HG03135 (cell line): ENCODE results near the gene WNK2.

ENCODE experiments used
- ATAC-seq: cut with Tn5 transposase; IDR thresholded peaks from one replicate; pipeline ENCODE4 v1.9.1; 2021; ENCODE audit warnings: mild to moderate bottlenecking, moderate library complexity; ENCODE audit not compliant: unreplicated experiment

The WNK2 gene

DNA sequence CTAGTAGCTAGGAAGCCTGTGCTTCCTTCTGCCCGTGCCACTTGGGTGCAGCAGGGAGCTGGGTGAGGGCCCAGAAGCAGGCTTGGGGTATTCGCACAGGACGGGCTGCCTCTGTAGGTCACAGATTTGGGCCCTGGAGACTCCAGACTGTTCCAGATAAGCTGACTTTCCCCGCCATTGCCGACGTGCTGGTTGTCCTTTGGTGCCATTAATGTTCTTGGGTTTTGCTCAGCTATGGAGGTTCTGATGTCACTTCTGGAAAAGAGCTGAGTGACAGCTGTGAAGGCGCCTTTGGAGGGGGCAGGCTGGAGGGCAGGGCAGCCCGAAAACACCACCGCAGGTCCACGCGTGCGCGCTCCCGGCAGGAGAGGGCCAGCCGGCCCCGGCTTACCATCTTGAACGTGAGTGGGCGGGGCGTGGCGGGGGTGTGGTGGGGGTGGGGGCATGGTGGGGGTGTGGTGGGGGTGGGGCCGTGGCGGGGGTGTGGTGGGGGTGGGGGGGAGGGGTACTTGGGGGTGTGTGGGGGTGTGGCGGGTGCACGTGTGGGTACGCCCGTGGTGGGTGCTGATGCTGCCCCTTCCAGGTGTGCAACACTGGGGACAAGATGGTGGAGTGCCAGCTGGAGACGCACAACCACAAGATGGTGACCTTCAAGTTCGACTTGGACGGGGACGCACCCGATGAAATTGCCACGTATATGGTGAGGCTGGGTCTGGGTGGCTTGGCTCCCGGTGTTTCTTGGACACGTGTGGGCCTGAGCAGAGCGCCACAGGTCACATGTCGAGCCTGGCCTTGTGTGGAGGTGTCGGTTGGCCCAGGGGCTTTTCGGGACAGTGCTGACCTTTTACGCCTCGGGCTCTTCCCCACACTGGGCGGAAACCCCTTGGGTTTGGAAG, 79.6 kb downstream of the WNK2 start:
- no peak for ATAC-seq

DNA sequence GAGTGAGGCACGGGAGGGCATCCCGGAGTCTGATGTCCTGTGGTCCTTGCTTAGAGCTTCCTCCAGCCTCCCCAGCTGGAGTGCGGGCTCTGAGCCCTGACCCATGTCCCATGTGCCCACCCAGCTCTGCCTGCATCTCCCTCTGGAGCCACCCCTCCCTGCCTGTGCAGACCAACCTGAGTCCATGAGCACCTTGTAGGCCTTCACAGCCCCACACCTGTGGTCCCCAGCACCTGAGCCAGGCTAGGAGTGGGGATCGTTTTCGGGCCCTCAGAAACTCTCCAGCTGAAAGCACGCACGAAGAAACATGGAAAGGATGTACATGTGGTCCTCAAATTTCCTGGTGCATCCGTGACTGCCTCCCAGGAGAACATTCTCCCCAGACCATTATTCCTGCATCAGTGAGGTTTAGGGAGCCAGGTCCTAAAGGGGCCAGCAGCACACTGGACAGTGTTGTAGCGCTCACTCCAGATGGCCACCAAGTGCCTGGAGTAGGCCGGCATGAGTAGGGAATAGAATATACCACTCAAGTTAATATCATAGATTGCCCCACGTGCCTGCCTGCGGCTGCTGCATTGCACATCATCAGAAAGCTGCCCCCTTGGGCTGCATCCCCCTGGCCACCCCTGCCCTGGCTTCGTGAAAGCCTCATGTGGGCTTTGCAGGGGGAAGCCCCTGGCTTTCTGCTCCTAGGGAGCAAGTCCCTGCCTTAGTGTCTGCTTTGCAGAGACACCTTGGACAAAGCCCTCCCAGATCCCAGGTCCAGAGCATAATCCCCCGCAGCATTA, 80.6 kb downstream of the WNK2 start:
- ATAC-seq, result no peak

DNA sequence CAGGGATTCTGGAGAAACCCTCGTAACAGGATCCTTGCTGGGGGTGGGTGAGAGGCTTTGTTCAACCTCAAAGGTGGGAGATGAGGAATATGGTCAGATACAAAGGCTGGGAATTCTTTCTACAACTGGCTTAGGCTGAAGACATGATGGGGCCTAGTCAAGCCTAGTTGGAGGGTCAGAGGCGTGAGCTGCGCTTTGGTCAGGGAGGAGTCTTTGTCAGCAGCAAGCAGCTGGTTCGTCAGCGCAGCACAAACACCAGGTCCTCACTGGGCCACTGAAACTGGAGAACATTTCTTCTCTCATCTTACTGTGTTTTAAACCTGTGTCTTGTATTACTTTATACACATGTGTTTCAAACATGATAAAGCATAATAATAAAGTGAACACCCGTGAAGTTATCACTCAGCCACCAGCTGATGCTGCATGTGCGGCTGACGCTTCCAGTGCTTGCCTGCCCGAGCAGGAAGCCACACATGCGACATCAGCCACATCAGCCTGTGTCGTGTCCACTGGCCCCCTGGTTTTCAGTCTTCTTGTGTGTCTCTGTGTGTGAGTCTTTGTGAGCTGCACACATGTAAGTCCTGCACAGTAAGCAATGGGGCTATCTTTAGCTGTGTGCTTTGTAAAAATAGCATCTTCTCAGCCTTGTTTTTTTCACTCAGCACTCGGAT, 81.5 kb downstream of the WNK2 start:
- ATAC-seq, result no peak

DNA sequence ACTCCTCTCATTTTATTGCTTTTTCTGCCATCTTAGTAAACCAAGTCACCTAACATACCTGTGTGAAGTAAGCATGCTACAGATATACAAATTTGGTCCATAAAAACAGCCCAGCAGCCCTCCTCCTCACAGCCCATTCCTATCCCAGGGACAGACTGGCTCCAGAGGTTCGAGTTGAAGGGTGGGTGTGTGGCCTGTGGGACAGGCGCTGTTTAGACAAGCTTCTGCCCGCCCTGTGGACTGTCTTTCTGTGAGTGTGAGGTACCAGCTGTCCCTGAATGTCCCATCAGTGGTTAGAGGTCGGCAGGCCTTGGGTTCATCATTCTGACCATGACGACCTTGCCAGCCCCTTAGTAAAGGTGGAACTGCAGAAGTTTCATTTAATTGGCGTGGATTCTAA, 82.0 kb downstream of the WNK2 start:
- no peak for ATAC-seq

DNA sequence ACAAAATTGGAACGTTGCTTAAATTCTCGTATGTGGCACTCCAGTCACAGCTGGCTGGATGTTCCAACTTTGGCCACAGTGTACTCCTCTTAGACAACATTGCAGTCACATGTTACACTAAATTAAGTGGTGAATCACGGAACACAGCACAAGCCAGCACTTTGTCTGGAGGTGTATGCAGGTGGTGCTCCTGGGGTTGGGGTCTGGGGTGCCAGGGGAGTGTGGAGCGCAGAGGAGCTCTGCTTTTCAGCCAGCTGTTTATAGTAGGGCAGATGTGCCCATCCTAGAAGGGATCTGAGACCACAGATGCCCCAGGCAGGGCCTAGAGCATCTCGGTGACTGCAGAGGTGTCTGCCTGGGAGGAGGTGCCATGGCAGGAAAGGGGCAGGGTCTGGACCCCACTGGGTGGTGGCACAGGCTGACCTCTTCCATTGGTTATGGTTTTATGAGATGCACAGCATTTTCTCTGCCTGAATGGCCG, 82.6 kb downstream of the WNK2 start:
- ATAC-seq, result no peak

DNA sequence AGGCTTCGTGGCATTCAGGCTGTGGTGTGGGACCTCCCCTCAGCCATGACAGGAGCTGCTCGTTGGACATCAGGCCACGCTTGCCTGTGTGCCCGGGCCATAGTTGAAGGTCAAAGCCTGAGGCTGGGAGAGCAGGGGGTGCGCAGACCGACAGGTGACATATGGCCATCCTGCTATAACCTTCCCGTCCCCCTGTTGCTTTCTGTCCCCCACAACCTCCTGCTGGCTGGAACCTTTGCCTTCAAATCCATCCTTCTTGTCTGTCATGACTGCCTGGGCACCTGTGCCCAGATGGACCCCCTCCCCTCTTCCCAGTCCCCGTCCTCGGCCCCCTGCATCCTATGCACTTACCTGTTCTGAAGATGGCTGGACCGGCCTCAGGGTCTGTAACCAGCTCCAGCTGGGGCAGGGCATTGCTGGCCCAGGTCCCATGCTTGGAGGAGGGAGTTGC, 83.2 kb downstream of the WNK2 start:
- ATAC-seq, result no peak

DNA sequence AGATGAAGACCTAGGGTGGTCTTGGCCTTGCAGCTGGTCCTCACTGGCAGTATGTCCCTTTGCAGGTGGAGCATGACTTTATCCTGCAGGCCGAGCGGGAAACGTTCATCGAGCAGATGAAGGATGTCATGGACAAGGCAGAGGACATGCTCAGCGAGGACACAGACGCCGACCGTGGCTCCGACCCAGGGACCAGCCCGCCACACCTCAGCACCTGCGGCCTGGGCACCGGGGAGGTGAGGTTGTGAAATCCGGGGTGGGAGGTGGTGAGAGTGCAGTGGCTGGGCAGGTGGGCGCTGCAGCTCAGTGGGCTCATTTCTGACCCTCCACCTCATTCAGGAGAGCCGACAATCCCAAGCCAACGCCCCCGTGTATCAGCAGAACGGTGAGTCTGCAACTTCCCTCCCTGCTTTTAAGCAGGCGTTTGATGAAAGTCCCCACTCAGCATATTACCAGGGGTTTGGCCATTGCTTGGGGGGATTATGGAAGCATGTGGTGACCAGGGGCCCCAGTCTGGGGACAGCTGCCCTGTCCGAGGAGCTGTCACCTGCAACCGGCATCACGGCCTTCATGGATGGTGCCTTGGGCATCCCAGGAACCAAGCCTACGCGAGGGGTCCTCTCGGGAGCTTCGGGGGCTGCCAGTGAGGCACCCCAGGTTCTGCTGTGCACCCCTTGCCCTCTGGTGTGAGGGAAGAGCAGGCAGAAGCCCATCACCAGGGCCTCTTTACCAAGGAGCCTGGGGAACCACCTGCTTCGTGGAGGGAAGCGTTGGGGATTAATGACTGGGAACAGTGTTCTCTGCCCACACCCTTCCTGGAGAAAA, 84.0 kb downstream of the WNK2 start:
- ATAC-seq, result no peak

DNA sequence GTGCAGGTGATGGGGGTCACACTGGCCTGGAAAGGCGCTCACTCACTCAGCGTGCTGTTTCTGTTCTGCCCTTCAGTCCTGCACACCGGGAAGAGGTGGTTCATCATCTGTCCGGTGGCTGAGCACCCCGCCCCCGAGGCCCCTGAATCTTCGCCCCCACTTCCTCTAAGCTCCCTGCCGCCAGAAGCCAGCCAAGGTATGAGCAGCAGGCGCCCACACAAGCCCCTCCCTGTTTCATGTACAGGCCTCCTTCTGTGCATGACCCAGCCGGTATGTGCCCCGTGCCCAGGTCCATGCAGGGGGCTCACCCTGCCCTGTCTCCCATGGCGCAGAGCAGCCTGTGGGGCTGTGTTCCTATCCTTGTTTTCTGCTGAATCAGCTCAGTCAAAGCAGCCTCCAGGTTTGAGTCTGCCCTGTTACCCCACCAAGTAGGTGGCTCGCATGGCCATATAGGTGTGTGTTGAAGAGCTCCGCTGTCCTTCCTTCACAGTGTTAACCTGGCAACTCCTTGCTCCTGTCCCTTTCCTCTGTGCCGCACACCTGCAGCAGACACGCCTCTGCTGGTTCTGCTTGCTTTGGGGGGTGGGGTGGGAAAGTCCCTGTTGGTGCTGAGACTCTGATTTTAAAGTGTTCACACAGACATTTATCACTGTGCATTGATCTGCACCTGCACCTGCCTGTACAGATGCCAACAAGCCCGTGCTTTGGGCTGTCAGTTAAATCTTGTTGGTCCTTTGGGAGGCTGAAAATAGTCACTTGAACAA, 84.8 kb downstream of the WNK2 start:
- no peak for ATAC-seq

DNA sequence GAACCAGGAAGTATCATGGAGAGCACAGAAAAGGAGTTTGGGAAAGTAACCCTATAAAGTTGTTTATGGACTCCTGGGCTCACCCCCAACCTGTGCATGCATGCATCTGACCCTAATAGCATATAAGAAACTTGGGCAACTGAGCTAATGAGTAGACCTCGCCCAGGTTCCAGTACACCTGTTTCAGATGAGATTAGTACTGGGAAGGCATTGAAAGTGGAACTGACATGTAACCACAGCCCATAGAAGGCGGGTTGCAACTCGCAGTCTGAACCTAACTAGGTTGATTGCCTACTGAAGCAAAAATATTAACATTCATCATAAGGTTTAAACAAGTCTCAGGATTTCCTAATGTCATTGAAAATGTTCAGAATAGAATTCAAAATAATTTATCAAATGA, 87.0 kb downstream of the WNK2 start:
- ATAC-seq, result no peak

DNA sequence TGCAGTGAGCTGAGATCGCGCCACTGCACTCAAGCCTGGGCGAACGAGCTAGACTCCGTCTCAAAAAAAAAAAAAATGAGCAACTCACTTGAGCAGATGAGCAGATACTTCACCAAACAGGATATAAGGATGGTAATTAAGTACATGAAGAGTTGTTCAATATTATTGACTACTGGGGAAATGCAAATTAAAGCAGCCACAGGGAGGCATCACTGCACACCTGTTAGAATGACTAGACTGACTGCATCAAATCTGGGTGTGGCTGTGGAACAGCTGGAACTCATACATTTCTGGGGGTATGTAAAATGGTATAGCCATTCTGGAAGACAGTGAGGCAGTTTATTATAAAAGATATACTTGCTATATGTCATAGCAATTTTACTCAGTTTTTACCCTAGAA, 93.0 kb downstream of the WNK2 start:
- ATAC-seq, result no peak

DNA sequence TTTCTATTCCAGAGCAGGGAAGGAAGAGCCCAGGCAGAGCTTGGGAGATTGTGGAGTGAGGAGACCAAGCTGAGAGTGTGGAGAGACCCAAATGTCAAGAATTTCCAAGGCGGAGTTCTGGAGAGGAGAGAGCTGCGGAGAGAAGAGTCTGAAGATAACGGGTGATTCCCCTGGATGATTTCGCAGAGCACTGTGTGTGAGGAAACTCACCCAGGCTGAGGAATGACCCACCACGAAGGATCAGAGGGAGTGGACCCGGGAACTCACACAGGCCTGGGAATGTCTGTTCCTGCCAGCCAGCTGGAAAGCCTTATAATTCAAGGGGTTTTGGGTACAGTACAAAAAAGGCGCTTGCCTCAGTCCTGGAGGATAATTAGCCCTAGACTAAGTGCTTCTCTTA, 94.2 kb downstream of the WNK2 start:
- ATAC-seq, result no peak

DNA sequence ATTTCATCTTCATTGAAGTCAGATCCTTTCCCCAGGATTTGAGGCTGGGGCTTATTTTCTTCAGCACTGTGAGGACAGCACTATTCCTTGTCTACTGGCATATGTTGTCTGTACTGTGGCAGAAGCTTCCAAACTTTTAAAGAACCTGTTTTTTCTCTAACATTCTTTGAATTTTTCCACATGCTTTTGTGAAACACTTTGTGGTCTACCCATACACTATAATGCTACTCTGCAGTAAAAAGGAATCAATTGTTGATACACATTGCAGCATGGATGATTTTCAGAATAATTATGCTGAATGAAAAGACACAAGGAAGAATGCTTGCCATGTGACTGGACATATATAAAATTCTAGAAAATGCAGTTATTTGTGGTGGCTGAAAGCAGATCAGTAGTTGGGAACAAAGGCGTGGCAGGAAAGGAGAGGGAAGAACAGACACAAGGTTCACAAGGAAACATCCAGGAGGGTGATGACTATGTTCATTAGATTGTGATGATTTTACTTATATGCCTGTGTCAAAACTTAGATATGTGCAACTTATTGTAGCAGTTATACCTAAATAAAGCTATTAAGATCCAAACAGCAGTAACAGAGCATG, 96.8 kb downstream of the WNK2 start:
- no peak for ATAC-seq

DNA sequence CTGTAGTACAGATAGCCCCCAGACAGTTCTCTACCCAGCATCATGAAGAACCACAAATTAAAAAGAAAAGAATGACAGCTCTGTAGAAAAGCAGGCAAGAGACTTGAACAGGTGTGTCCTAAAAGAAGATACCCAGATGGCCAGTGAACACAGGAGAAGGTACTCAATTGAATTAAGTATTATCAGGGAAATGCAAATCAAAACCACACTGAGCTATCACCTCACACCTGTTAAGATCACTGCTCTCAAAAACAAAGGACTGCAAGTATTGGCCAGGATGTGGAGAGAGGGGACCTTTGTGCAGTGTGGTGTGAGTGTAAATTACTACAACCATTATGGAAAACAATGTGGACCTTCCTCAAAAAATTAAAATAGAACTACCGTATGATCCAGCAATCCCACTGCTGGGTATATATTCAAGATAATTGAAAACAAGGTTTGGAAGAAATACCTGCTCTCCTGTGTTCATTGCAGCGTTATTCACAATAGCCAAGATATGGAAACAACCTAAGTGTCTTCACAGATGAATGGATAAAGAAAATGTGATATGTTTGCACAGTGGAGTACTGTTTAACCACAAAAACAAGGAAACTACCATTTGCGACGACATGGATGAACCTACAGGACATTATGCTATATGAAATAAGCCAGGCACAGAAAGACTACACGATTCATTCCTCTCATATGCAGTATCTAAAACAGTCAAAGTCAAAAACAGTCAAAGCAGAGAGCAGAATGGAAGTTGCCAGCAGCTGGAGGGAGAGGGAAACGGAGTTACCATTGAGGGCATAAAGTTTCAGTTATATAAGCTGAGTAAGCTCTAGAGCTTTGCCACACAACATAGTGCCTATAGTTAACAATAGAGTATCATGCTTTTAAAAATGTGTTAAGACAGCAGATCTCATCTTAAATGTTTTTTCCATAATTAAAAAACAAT, 102.6 kb downstream of the WNK2 start:
- no peak for ATAC-seq

DNA sequence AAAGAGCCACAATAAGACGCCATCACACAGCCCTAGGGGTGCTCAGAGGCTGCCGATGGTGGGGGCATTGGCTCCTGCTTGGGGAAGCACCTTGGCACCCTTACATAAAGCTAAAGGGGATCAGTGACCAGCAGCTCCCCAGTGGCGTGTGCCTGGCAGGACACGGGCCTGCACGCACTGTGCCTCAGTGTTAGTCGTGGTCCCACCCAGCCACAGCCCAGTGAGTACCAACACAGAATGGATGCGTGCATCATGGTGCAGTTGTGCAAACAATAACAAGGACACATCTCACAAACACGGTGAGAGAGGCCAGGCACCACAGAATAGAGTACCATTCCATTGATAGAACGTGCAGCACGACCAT, 103.2 kb downstream of the WNK2 start:
- no peak for ATAC-seq

DNA sequence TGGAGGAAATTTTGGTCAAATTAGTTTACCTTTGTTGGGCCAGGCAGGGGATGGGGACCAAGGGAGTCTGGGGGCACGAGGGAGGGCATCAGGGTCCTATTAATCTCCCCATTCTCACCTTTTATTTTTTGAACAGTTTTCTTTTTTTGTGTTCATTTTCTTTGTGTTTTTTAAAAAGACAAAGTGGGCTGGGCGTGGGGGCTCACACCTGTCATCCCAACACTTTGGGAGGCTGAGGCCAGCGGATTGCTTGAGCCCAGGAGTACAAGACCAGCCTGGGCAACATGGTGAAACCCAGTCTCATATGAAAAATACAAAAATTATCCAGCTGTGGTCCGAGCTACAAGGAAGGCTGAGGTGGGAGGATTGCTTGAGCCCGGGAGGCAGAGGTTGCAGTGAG, 103.7 kb downstream of the WNK2 start:
- no peak for ATAC-seq

DNA sequence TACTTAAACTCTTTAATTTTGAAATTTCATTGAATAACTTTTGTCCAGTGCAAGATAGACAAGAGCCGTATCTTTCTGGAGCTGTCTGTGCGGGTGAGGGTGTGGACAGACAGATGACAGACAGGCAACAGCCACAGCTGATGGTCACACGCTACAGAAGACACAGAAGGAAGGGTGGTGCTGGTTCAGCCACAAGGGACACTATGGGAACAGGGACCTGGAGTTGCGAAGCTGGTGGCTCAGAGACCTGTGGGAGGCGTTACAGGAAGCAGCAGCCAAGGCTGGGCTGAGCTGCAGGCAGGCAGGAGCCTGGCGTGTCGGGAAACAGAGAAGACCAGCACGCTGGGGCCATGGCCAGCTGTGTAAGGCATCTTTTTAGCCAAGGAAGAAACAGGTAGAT, 104.4 kb downstream of the WNK2 start:
- ATAC-seq, result no peak

DNA sequence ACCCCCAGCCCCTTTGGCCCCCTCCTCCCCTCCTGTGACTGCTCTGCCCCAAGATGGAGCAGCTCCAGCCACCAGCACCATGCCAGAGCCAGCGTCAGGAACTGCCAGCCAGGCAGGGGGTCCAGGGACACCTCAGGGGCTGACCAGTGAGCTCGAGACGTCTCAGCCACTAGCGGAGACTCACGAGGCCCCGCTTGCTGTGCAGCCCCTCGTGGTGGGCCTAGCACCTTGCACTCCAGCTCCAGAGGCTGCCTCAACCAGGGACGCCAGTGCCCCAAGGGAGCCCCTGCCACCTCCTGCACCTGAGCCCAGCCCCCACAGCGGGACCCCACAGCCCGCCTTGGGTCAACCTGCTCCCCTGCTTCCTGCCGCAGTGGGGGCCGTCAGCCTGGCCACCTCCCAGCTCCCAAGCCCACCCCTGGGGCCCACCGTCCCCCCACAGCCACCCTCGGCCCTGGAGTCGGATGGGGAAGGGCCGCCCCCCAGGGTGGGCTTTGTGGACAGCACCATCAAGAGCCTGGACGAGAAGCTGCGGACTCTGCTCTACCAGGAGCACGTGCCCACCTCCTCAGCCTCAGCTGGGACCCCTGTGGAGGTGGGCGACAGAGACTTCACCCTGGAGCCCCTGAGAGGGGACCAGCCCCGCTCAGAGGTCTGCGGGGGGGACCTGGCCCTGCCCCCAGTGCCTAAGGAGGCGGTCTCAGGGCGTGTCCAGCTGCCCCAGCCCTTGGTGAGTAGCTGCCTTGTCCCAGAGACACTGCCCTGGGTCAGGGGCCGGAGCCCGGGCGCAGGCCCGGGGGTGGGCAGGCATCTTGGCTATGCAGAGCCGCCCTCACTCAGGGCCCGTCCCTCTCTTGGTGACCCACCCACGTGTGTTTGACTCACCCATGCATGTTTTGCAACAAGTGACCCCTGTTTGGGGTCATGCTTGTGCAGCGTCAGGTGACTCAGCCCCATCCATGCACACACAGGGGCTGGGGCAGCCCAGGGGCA, 105.2 kb downstream of the WNK2 start:
- ATAC-seq, result no peak
